HG03378 (cell line): ENCODE data around the gene SYNGR3.
"Not testable (repeated sequence)": the region's sequence is repeated elsewhere in the genome, so short reads cannot be mapped to it uniquely, and the experiment has no call there.

Experiments
- ATAC-seq: cut with Tn5 transposase; IDR thresholded peaks from one replicate; pipeline ENCODE4 v1.9.1; 2021; ENCODE audit warnings: mild to moderate bottlenecking, moderate library complexity; ENCODE audit not compliant: unreplicated experiment

The SYNGR3 gene

GRCh38 chr16:2006317-2006716 is 16.5 kb downstream of the SYNGR3 start:
- no peak for ATAC-seq

DNA sequence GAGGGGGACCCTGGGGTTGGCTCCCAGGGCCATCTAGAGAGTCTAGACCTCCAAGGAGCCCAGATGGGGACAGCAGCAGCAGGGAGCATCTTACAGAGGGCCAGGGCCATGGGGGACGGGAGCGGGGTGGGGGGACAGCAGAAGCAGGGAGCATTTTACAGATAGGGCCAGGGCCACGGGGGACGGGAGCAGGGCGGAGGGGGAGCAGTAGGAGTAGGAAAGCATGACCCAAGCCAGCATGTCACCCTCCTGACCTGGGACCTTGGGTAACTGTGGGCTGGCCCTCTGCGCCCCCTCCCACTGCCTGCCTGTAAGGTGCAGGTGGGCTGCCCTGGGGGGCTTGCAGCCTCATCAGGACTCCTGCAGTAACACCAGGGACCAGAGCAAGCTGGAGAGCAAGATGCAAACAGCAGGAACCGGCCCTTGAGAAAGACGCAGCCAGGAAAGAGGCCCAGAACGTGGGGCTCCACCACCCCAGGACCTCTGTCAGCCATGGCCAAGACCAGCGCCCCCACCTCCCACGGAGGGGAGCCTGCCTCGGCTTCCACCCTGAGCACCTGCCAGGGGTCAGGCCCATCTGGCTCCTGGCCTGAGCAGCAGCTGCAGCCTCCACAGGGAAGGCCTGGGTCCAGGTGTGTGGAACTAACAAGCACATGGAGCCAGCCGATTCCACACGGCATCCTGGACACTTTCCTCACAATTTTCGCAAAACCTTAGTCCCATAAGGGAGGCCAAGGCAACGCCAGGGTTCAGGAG is 17.5 kb downstream of the SYNGR3 start:
- ATAC-seq = no peak

DNA sequence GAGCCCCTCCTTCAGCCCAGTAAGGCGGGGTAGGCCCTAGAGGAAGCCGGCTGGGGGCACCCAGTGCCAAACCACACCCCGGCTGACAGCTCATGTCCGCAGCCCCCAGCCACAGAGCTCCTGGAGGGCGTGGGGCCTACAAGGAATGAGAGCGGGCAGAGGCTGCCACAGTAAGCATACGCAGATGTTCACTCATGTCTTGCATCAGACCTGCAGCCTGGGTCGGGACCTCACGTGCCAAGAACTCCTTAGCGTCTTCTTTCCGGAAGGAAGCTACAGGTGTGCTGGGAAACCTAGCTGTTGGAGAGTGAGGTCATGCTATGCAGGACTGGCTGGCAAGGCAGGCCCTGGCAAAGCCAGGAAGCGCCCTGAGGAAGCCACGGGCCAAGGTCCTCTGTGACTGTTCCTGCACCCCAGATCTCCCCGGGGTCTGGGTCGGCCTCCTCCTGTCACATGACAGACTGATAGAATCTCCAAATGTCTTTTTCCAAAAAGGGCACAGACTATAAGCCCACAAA is 18.3 kb downstream of the SYNGR3 start:
- no peak for ATAC-seq

- ATAC-seq = no peak
Measured at GRCh38 chr16:2008631-2009163, 18.9 kb downstream of the SYNGR3 start.

DNA sequence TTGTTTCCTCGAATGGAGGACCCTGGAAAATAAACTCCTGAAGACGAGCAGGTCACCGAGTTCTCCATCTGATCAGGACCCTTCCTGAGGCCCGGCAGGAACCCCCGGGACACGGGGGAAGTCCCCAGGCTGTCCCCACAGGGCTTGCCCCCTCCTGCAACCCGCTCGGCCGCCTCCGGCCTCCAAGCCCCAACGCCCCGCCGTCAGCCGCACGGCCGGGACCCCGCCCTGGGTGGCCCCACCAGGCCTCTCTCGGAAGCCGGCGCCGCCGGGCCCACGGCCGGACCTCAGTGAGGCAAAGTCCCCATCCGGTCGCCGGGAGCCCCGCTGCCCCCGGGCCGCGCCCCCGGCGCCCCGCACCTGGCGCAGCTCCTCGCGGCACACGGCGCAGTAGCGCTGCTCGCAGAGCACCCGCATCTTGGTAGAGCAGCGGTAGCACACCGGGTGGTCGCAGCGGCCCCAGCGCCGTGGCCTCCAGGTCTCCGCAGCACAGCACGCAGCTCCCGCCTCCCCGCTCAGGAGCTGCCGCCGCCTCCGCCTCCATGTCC is 19.5 kb downstream of the SYNGR3 start:
- ATAC-seq = no peak

DNA sequence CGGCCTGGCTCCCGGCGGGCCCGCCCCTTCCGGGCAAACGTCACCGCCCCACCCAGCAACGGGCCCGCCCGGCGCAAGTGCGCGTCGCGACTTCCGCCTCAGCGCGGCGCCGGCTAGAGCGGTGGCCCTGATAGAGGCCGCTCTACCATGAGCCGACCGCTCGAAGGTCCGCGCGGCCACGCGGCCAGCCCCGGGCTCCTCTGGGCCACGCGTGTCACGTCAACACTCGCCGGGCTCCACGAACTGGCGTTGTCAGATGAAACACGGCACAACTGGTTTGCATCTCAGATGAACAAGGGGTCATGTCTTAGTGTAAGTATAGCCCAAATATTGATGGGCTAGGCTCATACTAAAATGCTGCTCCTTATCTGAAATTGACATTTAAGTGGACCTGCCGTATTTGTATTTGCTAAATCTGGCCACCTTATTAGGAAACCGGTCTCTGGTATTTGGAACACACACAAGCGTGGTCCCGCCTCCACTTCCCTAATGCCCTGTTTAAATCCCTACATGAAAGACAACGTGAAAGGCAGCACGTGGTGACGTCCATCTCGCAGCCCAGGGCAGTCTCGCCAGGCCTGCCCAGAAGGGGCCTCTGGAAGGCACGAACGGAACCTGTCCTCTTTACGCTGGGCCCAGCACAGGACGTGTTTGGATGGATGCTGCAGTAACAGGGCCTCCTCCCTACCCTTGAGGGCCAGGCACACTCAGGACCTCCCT is 20.2 kb downstream of the SYNGR3 start, which contains the start of gene ZNF598:
ZNF598 (minus strand) TSS at position 31 of the 720 bp plus-strand sequence.
- no peak for ATAC-seq

- ATAC-seq = not testable (repeated sequence)
Measured at GRCh38 chr16:2011726-2012125, 22.0 kb downstream of the SYNGR3 start.

- no peak for ATAC-seq
Measured at GRCh38 chr16:2013527-2013926, 23.8 kb downstream of the SYNGR3 start.

DNA sequence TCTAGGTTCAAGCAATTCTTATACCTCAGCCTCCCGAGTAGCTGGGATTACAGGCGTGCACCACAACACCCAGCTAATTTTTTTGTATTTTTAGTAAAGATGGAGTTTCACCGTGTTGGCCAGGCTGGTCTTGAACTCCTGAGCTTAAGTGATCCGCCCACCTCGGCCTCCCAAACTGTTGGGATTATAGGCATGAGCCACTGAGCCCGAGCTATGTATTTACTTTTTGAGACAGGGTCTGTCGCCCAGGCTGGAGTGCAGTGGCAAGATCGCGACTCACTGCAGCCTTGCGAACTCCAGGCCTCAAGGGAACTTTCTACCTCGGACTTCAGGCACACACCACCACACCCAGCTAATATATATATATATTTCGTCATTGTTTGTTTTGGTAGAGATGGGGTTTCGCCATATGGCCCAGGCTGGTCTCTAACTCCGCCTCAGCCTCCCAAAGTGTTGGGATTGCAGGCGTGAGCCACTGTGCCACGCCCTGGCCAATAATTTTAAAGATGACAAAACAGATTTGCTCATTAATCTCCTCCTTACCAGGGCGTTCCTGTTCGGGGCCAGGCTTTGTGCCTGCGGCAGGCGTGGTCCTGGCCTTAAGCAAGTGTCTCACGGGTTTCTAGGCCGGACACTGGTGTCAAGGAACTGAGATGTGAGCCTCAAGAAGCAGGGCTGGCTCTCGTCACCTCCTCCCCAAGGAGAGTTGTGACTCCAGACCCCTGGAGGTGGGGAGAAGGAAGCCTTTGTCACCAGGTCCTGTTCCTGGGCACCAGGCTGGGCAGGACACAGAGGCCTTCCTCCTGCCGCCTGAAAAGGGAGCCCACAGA is 25.6 kb downstream of the SYNGR3 start:
- ATAC-seq = no peak

DNA sequence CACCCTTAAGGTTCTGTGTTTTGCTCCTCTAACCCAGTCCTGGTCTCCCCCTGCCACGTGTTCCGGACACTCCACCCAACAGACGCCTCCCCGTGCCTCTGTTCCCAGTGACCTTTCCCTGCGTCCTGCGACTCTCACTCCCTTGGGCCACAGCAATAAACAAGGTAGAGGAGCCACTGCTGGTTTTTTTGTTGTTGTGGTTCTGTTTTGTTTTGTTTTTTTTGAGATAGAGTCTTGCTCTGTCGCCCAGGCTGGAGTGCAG is 26.1 kb downstream of the SYNGR3 start:
- ATAC-seq = no peak

- ATAC-seq = no peak
Measured at GRCh38 chr16:2016407-2016922, 26.7 kb downstream of the SYNGR3 start.

DNA sequence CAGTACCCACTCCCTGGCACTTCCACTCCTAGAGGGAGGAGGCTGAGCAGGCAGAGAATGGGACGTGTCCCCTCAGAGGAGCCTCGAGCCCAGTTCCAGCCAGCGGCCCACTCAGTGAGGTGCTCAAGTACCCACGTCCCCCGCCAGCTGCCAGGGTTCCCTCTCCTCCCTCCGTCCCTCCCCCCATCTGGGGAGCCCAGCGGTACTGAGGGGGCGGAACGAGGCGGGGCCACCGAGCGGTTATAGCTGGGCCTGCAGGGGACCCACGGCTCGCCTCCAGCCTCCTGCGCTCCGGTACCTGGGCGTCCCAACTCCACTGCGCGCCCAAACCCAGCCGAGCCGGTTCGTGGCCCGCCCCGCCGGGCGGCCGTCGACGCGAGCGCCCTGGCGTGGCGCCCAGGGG is 29.7 kb downstream of the SYNGR3 start, which contains the start of gene NPW:
NPW (plus strand) TSS at position 268 of the 403 bp plus-strand sequence.
- no peak for ATAC-seq

DNA sequence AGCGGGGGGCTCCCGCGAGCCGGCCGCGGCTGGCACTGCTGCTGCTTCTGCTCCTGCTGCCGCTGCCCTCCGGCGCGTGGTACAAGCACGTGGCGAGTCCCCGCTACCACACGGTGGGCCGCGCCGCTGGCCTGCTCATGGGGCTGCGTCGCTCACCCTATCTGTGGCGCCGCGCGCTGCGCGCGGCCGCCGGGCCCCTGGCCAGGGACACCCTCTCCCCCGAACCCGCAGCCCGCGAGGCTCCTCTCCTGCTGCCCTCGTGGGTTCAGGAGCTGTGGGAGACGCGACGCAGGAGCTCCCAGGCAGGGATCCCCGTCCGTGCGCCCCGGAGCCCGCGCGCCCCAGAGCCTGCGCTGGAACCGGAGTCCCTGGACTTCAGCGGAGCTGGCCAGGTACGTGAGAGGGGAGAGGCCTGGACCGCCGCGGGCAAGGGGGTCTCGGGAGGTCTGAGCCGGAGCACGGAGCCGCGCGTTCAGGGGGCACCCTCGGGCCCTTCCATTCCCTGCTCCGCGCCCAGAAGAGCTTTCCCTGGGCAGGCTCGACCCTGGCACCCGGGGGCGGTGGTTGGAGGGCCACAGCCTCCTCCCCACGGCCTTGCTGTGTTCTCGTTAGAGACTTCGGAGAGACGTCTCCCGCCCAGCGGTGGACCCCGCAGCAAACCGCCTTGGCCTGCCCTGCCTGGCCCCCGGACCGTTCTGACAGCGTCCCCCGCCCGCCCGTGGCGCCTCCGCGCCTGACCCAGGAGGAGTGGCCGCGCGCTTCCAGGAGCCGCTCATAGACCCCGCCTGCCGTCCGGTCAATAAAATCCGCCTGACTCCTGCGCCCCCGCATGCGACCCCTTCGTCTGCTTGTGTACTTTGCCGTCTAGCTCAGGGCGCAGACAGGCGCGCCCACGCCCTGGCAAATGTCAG is 30.4 kb downstream of the SYNGR3 start:
- no peak for ATAC-seq

DNA sequence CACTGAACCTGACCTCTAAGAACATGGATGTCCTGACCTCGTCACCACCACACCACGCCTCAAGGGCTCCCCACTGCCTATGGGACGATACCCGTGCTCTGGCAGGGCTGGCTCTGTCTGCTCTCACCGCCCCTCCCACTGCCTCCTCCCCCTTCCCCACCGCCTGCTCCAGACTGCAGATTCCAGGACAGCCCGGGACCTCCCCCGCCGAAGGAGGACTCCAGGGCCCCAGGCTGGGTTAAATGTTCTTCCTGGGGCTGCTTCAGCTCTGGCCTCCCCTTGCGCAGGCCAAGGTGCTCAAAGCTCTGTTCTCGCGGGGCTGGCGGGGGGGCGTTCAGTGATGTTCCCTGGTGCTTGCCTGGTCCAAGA is 32.9 kb downstream of the SYNGR3 start:
- ATAC-seq = no peak

DNA sequence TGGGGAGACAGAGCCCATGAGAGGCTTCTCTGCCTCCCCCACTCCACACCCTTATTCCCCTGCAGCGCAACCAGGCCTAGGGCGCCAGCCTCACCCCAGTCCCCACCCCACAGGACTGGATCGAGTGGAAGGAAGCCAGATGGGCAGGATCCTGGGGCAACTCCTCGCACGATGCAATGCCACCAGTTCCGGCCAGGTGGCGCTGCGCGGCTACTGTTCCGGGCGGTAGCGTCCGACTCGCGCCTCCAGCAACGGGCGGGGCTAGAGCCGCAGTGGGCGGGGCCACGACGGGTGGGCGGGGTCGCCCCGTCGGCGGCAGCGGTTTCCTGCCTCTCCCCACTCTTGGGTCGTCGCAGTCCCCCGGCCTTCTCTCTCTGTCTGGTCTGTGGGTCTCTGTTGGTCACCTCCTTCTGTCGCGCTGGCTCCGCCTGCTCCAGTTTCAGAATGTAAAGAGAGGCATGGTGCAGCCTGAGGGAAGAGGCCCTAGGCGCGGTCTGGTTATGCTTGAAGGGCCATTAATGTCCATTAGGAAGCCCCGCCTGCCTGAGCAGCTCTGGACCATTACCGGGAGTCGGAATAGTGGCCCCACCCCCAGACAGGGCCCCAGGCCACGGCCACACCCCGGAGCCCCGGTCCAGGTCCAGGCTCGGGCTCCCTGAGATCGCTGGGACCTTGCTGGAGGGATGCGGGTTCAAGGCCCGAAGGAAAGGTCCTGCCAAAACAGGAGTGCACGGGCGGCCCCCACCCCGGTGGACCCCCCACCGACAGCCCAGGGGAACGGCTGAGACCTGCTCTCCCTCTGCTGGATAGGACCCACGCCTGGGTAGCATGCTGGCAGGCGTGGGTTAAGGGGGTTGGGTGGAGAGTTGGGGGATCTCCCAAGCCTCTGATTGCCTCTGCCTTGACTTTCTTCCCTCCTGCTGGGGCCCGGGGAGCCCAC is 33.6 kb downstream of the SYNGR3 start:
- ATAC-seq = peak; percentile 80

GRCh38 chr16:2024032-2024420 is 34.3 kb downstream of the SYNGR3 start:
- ATAC-seq = no peak

DNA sequence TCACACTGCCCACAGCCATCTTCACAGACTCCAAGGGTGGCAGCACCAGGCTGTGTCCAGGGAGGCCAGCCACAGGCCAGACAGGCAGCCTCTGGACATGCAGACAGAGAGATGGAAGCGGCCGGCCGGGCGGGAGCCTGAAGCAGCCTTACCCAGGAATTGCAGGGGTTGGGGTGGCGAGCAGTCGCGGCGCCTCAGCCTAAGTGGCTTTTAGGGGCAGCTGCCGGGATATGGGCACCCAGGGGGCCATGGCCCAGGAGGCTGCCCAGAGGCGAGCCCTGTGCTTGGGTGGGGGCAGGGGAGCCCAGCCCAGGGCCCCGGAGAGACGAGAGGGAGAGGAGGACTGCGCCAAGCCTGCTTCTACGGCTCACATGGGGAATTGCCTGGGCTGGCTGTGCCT is 35.5 kb downstream of the SYNGR3 start:
- ATAC-seq = no peak

- ATAC-seq = no peak
Measured at GRCh38 chr16:2025878-2026460, 36.2 kb downstream of the SYNGR3 start.
